Measurements from ENCODE around the gene PLEKHA1.

- TF ChIP-seq CTCF (IDR thresholded peaks at IDR 0.05), result no peak
- no peak for TF ChIP-seq POLR2A (IDR thresholded peaks at IDR 0.05; ENCODE audit: low read depth)
- TF ChIP-seq POLR2AphosphoS5 (IDR thresholded peaks at IDR 0.05), result no peak
Measured at GRCh38 chr10:122363722-122364463, 10.6 kb upstream of the PLEKHA1 start.
